Measurements from ENCODE around the gene LMCD1.

LMCD1 gene

DNA sequence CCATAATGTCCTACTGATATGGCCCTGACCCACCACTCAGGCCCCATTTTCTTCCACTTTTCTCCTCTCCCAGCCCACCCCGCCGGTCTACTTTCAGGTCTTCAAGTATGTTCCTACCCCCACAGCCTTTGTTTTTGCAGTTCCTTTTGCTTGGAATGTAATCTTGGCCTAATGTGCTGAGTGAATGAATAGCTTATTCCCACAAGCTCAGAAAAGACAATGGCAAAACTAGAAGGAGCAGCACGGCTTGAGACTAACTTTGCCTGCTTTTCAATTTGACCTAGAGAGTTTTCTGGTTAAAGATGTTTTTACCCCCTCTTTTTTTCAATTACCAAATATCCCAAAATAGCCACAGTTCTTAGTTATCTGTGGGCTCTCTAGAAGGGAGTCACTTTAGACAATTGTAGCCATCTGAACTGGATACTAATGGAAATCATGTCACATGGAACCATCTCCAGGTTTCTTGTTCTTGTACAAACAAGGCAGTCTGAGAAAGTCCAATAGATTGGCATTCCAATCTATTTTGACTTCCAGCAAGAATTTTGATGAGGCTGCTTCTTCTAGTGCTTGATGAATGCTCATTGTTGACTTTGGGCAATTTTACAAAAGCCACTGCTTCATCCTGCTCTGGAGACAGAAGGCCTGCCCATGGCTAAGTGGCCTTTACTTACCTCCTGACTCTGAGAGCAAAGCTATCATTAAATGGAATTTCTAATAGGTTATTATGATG, 16.3 kb upstream of the LMCD1 start:
- Histone ChIP-seq H3K27ac (ENCODE audit: low read length) (no peak overlapping the region), H3K36me3 (ENCODE audit: control insufficient read depth, low read depth, low read length) (no peaks in the 10 kb centered on the region), H3K27me3 (ENCODE audit: control insufficient read depth, insufficient read depth, low read length) (no peaks in the 10 kb centered on the region), H3K9me3 (ENCODE audit: control insufficient read depth, low read depth, low read length) (no peaks in the 10 kb centered on the region), H3K9ac (ENCODE audit: low read length) (no peak overlapping the region), H3K4me1 (ENCODE audit: control insufficient read depth, low read depth, low read length) (no peaks in the 10 kb centered on the region), H3K4me3 (ENCODE audit: low read length) (no peak overlapping the region)

- Histone ChIP-seq H3K4me3 (ENCODE audit: low read length) (no peak overlapping the region), H3K4me1 (ENCODE audit: control insufficient read depth, low read depth, low read length) (no peaks in the 10 kb centered on the region), H3K27me3 (ENCODE audit: control insufficient read depth, insufficient read depth, low read length) (no peaks in the 10 kb centered on the region), H3K36me3 (ENCODE audit: control insufficient read depth, low read depth, low read length) (no peaks in the 10 kb centered on the region), H3K27ac (ENCODE audit: low read length) (no peak overlapping the region), H3K9me3 (ENCODE audit: control insufficient read depth, low read depth, low read length) (no peaks in the 10 kb centered on the region), H3K9ac (ENCODE audit: low read length) (no peak overlapping the region)
These were observed 15.7 kb upstream of the LMCD1 start for GRCh38 chr3:8485943-8486342.

DNA sequence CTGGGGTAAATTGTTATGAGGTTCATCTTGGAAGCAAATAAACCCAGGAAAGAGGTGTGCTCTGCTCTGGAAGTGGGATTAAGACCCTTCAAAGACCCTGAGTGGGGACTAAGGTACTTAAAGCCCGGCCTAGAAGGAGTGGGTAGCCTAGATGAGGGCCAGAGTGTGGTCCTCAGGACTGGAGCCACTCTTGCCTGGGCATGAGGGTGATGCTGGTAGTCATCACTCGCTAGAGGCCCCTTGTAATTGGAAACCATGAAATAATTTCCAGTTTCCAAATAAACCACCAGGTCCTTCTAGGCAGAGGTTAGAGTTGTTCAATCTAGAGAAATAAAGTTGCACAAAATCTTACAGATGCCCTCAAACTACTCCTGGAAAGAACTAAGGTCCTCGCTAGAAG, 15.2 kb upstream of the LMCD1 start:
- Histone ChIP-seq H3K9me3 (ENCODE audit: control insufficient read depth, low read depth, low read length) (no peaks in the 10 kb centered on the region), H3K4me1 (ENCODE audit: control insufficient read depth, low read depth, low read length) (no peaks in the 10 kb centered on the region), H3K4me3 (ENCODE audit: low read length) (no peak overlapping the region), H3K27me3 (ENCODE audit: control insufficient read depth, insufficient read depth, low read length) (no peaks in the 10 kb centered on the region), H3K9ac (ENCODE audit: low read length) (no peak overlapping the region), H3K36me3 (ENCODE audit: control insufficient read depth, low read depth, low read length) (no peaks in the 10 kb centered on the region), H3K27ac (ENCODE audit: low read length) (no peak overlapping the region)

- no peaks in the 10 kb centered on the region for H3K36me3 ChIP-seq (ENCODE audit: control insufficient read depth, low read depth, low read length)
These were observed 14.7 kb upstream of the LMCD1 start for GRCh38 chr3:8486936-8487335.

GRCh38 chr3:8488411-8488810, 13.2 kb upstream of the LMCD1 start:
- Histone ChIP-seq H3K27ac (ENCODE audit: low read length) (no peak overlapping the region), H3K9ac (ENCODE audit: low read length) (no peak overlapping the region), H3K9me3 (ENCODE audit: control insufficient read depth, low read depth, low read length) (no peaks in the 10 kb centered on the region), H3K4me1 (ENCODE audit: control insufficient read depth, low read depth, low read length) (no peaks in the 10 kb centered on the region), H3K4me3 (ENCODE audit: low read length) (no peak overlapping the region), H3K27me3 (ENCODE audit: control insufficient read depth, insufficient read depth, low read length) (no peaks in the 10 kb centered on the region), H3K36me3 (ENCODE audit: control insufficient read depth, low read depth, low read length) (no peaks in the 10 kb centered on the region)

More at GRCh38 chr3:8486936-8487335, 14.7 kb upstream of the LMCD1 start:
- no peak overlapping the region for H3K27ac ChIP-seq (ENCODE audit: low read length)
- no peaks in the 10 kb centered on the region for H3K27me3 ChIP-seq (ENCODE audit: control insufficient read depth, insufficient read depth, low read length)
- no peaks in the 10 kb centered on the region for H3K4me1 ChIP-seq (ENCODE audit: control insufficient read depth, low read depth, low read length)
- H3K9ac ChIP-seq (ENCODE audit: low read length) = no peak overlapping the region
- H3K4me3 ChIP-seq (ENCODE audit: low read length) = no peak overlapping the region
- no peaks in the 10 kb centered on the region for H3K9me3 ChIP-seq (ENCODE audit: control insufficient read depth, low read depth, low read length)

- Histone ChIP-seq H3K36me3 (ENCODE audit: control insufficient read depth, low read depth, low read length) (no peaks in the 10 kb centered on the region), H3K9ac (ENCODE audit: low read length) (no peak overlapping the region), H3K27me3 (ENCODE audit: control insufficient read depth, insufficient read depth, low read length) (no peaks in the 10 kb centered on the region), H3K9me3 (ENCODE audit: control insufficient read depth, low read depth, low read length) (no peaks in the 10 kb centered on the region), H3K27ac (ENCODE audit: low read length) (no peak overlapping the region), H3K4me3 (ENCODE audit: low read length) (no peak overlapping the region), H3K4me1 (ENCODE audit: control insufficient read depth, low read depth, low read length) (peaks cover under 1% of the 10 kb centered on the region)
These were observed 12.7 kb upstream of the LMCD1 start for GRCh38 chr3:8488877-8489276.

DNA sequence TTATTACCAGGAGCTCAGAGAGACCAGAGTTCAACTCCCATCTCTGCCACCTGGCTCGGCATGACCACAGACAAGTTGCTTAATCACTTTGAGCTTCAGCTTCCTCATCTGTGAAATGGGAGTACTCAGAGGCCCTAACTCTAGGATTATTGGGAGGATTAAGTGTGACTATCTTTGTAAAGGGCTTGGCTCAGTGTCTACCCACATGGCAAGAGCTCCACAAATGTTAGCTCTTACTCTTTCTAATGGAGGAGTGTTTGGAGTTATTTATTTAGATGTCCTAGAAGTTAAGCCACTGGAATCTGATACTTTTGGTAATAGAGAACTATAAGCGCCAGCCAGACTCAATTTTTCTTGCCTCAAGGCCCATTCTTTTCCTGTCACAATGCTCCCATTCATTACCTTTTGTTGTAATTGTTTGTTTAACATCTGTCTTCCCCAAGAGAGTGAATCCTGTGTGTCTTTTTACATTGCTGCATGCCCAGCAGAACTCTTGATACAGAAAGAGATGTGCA, 12.3 kb upstream of the LMCD1 start:
- Histone ChIP-seq H3K27me3 (ENCODE audit: control insufficient read depth, insufficient read depth, low read length) (no peaks in the 10 kb centered on the region), H3K4me1 (ENCODE audit: control insufficient read depth, low read depth, low read length) (peaks cover 5% of the 10 kb centered on the region), H3K4me3 (ENCODE audit: low read length) (no peak overlapping the region), H3K9ac (ENCODE audit: low read length) (no peak overlapping the region), H3K9me3 (ENCODE audit: control insufficient read depth, low read depth, low read length) (no peaks in the 10 kb centered on the region), H3K36me3 (ENCODE audit: control insufficient read depth, low read depth, low read length) (no peaks in the 10 kb centered on the region), H3K27ac (ENCODE audit: low read length) (no peak overlapping the region)

DNA sequence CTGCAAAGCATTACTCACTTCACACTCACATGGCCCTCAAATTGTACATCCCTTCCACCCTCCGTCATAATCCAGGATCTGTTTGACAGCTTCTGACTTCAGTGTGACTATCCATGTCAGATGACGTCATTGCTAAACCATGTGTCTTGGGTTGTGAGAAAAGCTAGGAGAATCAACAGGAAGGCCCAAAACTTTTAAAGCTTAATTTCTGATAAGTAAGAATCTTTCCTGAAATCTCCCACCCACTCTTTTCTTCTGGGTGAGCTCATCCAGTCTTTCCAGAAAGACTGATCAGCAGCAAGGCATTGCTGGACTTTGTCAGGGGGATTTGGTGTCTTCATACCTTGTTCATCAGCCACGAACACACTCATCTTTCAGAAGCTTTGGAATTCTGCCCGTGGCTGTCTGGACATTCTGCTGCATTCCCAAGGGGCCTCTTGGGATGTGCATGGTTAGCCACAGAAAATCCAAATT, 11.5 kb upstream of the LMCD1 start:
- Histone ChIP-seq H3K4me1 (ENCODE audit: control insufficient read depth, low read depth, low read length) (peaks cover 10% of the 10 kb centered on the region), H3K27ac (ENCODE audit: low read length) (no peak overlapping the region), H3K9me3 (ENCODE audit: control insufficient read depth, low read depth, low read length) (no peaks in the 10 kb centered on the region), H3K4me3 (ENCODE audit: low read length) (no peak overlapping the region), H3K27me3 (ENCODE audit: control insufficient read depth, insufficient read depth, low read length) (no peaks in the 10 kb centered on the region), H3K9ac (ENCODE audit: low read length) (no peak overlapping the region), H3K36me3 (ENCODE audit: control insufficient read depth, low read depth, low read length) (no peaks in the 10 kb centered on the region)

DNA sequence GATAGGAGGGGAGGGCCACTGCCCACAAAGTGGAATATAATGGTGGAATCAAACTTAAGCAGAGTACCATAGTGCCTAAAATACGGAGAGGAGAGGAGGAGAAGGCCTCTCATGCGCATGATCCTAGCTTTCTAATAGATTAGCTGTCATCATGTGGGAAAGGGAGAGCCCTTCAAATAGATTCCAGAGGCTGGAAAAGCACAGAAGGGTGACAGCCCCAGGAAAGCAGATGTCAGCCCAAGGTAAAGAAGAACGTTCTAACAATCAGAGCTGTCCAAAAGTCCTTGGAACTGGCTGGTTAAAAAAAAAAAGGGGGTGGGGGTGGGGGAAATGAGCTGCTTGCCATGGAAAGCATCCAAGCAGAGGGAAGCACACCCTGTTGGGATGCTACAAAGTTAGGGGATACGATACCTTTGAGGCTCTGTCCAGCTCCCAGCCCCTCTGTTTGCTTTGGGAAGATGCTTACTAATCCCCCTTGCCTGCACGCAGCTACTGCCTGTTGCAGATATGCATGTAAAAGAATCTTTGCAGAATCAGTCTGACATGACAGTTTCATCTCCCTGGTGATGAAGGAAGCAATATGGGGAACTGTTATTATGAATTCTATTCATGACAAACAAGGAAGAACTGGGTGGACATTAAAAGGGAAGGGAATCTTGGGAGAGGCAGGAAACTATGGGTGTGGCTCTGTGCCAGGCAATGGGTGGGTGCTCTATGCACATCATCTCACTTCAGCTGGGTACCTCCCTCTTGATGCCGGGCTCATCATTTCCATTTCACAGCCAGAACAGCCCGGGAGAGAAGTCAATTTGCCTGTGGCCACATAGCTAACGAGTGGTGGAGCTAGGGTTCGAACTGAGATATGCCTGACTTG, 10.1 kb upstream of the LMCD1 start:
- H3K27me3 ChIP-seq (ENCODE audit: control insufficient read depth, insufficient read depth, low read length) = no peaks in the 10 kb centered on the region
- H3K4me1 ChIP-seq (ENCODE audit: control insufficient read depth, low read depth, low read length) = peaks cover 10% of the 10 kb centered on the region
- no peak overlapping the region for H3K27ac ChIP-seq (ENCODE audit: low read length)
- no peak overlapping the region for H3K9ac ChIP-seq (ENCODE audit: low read length)
- H3K9me3 ChIP-seq (ENCODE audit: control insufficient read depth, low read depth, low read length) = no peaks in the 10 kb centered on the region
- no peak overlapping the region for H3K4me3 ChIP-seq (ENCODE audit: low read length)
- H3K36me3 ChIP-seq (ENCODE audit: control insufficient read depth, low read depth, low read length) = no peaks in the 10 kb centered on the region

GRCh38 chr3:8492744-8493511, 8.7 kb upstream of the LMCD1 start:
- Histone ChIP-seq H3K9ac (ENCODE audit: low read length) (no peak overlapping the region), H3K9me3 (ENCODE audit: control insufficient read depth, low read depth, low read length) (no peaks in the 10 kb centered on the region), H3K4me3 (ENCODE audit: low read length) (no peak overlapping the region), H3K4me1 (ENCODE audit: control insufficient read depth, low read depth, low read length) (peaks cover 14% of the 10 kb centered on the region), H3K36me3 (ENCODE audit: control insufficient read depth, low read depth, low read length) (no peaks in the 10 kb centered on the region), H3K27ac (ENCODE audit: low read length) (no peak overlapping the region), H3K27me3 (ENCODE audit: control insufficient read depth, insufficient read depth, low read length) (no peaks in the 10 kb centered on the region)

GRCh38 chr3:8493744-8494143, 7.9 kb upstream of the LMCD1 start:
- Histone ChIP-seq H3K9me3 (ENCODE audit: control insufficient read depth, low read depth, low read length) (no peaks in the 10 kb centered on the region), H3K9ac (ENCODE audit: low read length) (no peak overlapping the region), H3K36me3 (ENCODE audit: control insufficient read depth, low read depth, low read length) (no peaks in the 10 kb centered on the region), H3K4me1 (ENCODE audit: control insufficient read depth, low read depth, low read length) (peaks cover 23% of the 10 kb centered on the region), H3K27me3 (ENCODE audit: control insufficient read depth, insufficient read depth, low read length) (no peaks in the 10 kb centered on the region), H3K27ac (ENCODE audit: low read length) (no peak overlapping the region), H3K4me3 (ENCODE audit: low read length) (no peak overlapping the region)

Measured in iPS-18a (cell line).